UCSD-AML1 (cell line): ENCODE data around the gene ACTL8.

Source experiments
- DNase-seq: peaks from one replicate; lab custom pipeline; 2025; ENCODE audit not compliant: unreplicated experiment; lab: John Stamatoyannopoulos, UW

Gene ACTL8

DNA sequence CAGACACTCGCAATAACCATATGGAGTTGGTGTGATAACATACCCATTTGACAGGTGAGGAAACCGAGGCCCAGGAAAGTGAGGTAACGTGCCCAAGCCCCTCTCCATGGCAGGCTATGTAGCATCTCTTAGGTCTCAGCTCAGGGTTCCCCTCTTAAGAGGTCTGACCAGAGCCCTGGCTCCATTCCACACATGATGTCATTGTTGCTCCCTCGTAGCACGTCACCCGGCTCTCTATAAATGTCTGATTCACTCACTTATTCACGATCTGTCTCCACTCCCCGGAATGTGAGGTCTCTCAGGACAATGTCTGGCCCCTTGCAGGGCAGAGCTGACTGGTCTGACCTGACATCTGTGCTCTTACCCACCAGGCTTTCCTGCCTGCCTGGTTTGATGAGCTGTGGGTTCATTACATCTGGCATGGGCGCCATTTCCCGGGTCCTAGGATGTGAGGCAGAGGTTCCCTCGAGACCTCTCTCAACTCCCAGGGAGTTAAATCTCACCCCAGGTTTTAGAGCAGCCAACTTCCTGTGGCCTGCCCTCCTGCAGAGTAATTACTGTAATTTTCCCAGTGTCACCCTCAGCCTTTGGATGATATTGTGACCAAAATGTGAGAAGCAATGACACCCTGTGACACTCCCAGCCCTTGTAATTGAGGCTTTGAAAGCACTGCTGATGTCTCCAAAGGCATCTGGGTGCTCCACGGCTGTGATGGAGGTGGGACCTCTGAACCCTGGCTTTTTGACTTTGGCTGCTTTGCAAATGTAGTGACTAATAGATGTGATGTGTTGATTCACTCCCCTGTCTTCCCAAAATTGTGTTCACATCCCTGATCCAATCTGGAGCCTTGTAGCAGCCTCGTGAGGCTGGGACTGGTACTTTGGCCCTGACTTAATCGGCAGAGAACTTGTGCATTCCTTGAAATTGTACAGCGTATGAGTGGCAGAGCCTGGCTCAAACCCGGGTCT lies 10.6 kb downstream of the ACTL8 start:
- DNase-seq, result no peak

DNA sequence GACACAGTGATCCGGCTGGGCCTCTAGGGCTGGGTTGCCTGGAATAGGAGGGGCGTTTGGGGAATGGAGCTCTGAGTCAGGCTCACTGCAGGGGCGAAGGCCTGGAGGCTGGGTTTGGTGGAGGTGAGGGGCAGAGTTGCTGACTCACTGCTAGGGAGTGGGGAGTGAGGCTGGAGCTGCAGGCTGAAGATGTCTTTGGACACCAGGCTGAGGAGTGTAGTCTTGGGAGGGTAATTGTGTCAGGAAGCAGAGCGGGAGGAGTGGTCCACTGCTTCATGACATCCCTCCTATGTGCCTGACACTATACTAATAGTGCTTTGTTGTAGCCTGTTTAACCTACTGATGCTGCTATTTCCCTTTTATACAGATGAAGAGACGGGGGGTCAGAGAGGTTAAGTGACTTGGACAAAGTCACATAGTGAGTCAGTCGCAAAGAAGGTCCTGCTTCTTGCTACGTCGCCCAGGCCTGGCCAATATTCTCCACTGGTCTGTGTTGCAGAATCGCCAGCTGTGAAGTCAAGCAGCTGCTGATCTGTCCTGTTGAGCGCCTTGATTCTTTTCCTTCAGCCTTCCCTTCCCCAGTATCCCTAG lies 13.6 kb downstream of the ACTL8 start:
- no peak for DNase-seq

DNA sequence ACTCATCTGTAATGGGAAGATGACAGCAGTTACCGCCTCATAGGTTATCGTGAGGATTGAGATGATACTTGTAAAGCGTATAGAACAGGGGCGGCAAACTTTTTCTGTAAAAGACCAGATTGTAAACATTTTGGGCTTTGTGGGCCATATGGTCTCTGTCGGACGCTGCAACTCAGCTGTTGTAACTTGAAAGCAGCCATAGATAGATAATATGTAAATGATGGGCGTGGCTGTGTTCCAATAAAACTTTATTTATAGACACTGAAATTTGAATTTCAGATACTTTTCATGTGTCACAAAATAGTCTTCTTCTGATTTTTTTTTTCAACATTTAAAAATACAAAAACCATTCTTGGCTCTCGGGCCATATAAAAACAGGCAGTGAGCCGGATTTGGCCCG lies 15.8 kb downstream of the ACTL8 start:
- DNase-seq, result no peak

DNA sequence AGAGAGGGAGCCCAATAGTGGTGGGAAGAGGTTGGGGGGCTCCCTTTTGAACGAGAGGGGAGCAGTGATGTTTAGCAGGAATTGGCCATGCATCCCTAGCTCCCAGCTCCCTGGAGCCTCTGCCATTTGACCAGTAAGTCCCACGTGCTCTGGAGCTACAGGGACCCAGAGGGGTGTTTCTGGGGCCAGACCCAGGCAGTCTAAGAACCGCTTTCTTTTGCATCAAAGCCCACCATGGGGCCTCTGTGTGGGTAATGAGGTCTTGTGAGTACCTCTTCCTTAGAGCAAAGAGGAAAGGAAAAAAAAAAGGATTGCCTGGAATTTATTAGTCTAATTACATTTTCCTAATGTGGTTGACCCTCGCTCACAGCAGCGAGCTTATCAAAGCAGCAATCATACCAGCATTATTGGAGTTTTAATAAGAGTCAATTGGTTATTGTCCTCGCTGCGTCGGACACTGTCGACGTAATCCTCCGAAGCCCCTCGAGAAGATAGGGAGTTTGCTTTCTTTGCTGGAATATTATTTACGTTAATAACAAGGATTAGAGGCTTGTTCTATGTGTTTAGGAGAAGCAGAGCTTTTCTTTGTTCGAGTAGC lies 17.6 kb downstream of the ACTL8 start:
- DNase-seq, result no peak

DNA sequence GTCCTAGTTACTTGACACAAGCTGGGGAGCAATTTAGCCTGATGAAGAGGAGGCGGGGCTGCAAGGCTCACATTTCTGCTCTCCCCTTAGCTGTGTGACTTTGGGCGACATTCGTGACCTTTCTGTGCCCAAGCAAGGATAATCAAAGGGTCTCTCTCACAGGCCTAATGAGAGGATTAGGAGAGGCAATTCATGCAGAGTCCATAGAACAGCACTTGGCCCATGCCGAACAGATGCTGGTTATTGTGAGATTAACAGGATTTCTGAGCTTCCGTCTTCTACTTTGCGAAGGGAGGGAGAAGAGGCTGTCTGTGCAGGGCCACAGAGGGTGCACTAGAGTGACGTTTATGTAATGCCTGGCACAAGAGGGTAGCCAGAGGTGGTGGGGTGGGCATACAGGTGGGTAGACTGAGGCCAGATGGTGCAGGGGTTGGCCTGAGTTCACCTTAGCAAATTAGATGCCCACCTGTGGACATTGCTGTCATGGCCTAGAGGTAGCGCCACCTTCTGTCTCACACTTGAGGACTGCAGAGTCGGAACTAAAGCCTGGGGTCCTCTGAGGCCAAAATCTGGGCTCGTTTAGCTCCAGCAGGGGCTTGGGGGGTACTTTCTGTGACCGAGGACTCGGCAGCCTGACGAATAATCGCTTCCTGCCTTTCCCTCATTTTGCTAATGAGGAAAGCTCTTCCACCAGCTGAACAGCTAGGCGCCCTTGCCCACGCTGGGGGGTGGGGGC lies 18.6 kb downstream of the ACTL8 start:
- DNase-seq, result no peak

DNA sequence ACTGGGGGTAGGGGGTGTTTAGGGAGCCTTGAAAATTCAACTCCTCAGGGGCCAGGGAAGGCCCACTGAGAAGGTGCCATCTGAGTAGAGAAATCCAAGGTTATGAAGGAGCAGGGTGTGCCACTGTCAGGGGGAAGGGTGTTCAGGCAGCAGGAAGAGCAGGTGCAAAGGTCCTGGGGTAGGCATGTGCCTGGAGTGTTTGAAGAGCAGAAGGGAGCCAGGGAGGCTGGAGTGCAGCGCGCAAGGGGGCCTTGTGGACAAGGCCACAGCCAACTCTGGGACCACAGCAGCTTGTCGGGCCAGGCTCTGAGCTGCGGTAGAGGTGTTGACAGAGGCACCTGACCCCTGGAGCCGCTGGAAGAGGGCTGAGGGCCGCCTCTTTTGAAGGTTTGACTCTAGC lies 19.3 kb downstream of the ACTL8 start:
- no peak for DNase-seq

DNA sequence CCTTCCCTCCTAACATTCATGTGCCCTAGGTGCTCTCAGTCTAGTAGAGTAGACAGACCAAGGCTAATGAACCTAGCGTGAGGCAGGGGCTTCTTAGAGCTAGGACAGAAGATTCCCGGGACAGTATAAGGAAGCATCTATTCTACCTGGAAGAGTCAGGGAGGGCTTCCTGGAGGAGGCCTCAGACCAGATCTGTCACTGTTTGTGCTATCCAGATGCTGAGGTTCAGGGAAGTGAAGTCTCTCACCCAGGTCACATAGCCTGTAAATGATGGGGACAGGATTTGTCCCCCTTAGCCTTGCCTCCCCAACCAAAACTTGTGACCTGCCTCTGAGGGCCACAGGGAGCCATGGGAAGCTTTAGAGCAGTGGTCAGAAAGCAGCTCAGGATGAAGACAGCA lies 20.7 kb downstream of the ACTL8 start:
- DNase-seq, result no peak

DNA sequence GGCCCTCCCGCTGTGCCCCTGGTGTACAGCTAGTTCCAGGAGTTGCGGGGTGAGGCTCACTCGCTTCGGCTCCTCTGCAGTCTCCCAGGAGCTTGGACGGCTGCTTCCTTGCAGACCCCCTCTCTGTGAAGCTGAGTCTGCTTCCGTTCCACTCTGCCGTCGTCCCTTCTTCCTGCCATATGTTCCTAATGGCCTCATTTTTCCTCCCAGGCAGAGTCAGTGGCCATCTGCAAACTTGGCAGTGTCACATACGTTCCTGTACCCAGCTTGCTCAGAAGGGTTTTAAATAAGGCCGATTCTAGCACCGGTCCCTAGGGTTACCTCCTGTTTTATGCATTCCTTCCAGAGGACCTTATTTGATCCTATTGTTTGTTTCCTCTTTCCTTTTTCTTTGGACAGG lies 21.3 kb downstream of the ACTL8 start:
- no peak for DNase-seq

DNA sequence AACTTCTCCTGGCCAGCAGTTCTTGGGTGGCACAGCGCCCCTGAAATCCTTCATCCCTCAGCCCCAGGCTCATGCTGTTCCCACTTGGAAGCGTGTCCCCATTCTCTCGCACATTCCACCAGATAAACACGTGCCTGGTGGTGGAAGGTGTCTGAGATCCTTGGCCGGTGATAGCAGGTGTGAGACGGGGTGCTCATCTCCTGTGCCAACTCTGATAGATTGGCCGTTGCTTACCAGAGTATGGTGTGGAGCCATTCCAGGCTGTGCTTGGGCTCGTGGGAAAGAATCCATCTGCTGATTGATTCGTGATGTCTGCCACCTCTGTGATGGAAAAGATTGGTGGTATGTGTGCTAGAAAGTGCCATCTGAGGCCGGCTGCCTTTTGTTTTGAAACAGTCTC lies 22.2 kb downstream of the ACTL8 start:
- no peak for DNase-seq

DNA sequence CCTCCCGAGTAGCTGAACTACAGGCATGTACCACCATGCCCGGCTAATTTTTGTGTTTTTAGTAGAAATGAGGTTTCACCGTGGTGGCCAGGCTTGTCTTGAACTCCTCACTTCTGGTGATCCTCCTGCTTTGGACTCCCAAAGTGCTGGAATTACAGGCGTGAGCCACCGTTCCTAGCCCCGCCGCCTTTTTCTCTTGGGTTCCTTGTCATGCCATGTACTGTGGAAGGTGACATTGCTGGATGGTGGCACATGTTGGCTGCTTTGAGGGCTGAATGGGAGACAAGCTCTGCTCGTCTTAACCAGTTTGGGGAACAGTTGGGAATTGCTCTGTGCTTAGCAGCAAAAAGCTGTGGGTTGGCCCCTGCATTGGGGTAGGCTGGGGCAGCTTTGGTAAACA lies 22.7 kb downstream of the ACTL8 start:
- DNase-seq, result no peak

DNA sequence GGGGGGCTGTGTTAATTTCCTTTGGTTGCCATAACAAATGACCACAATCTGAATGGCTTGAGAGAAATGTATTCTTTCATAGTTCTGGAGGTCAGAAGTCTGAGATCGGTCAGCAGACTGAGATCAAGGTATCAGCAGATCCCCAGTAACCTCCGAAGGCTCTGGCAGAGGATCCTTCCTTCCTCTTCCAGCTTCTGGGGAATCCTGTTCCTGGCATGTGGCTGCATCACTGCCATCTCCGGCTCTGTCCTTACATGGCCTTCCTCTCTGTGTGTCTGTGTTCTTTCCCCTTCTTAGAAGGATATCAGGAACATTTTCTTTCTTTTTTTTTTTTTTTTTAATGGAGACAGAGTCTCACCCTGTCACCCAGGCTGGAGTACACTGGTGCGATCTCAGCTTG lies 25.8 kb downstream of the ACTL8 start:
- DNase-seq, result no peak

DNA sequence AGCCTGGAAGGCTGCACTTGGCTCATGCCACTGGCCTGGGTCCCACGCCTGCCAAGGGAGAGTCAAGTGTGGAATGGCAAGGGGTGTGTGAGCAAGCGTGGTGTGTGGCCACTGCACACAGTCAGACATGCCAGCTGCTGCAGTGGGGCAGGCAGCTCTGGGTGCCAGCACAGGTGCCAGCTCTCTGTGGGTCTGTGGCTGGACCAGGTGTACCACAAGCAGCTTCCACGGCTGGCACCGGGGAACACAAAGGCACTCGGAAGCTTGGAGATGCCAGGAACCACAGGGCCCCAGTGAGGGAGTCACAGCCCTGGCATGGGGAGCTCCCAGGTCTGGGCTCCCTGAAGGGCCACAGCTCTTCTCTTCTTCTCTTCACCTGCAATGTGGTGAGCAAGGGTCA lies 34.8 kb downstream of the ACTL8 start:
- no peak for DNase-seq

DNA sequence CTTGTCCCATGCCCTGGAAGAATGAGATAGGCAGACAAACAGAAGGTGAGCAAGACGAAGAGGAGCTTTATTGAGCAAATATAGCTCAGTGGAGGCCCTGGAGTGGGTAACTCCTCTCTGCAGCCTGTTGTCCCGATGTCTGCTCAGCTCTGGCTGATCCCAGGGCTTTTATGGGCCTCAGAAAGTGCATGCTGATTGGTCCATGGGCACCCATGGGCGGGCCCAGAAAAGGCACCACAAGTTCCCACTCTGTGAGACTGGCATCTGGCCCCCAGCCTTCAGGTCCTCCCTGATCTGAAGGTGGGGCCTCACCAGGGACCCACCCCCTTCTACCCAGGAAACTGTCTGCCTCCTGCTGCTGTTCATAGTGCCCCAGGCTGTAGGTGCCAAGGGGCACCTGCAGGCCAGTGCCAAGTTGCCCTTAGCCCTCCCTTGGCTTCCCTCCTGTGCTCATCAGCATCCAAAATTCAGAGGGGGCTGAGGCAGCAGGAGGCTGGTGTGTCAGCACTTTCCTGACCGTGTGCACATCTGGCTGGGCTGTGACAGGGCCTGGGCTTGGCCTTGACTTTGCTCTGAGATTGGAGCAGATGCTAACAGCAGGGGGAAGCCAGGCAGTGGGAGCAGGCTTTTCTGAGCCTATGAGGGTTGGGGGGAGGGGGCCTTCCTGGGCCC lies 35.4 kb downstream of the ACTL8 start:
- DNase-seq, result no peak

DNA sequence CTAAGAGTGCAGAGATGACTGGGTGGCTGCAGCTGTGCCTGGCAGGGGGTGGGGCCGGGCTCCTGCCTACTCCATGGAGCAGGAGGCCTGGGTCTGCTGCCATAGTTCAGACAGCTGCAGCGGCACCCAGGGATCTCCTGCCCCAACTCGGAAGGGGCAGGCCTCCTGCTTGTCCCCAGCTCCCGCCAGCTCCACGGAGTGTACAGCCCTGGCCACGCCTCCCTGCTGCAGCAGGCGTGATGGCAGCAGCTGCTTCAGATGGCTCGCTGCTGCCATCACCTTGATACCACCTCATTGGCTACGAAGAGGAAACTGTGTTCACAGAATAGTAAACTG lies 35.9 kb downstream of the ACTL8 start:
- DNase-seq, result no peak

DNA sequence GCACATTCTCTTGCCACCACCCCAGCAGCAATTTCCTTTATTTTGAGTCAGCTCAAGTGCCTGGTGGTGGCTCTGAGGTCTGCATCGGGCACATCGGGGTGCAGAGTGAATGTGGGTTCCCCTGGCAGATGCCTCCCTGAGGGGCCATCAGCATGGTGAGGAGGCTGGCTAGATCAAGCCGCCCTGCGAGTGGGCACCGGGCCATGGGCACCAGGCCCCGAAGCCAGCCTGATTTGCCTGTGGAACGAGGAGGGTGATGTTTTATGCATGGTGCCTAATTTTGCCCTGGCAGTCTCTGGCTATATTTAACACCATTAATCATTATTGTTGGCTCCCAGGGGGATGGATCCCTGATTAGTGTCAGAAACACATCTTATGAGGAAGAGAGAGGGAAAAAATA lies 36.3 kb downstream of the ACTL8 start:
- no peak for DNase-seq

DNA sequence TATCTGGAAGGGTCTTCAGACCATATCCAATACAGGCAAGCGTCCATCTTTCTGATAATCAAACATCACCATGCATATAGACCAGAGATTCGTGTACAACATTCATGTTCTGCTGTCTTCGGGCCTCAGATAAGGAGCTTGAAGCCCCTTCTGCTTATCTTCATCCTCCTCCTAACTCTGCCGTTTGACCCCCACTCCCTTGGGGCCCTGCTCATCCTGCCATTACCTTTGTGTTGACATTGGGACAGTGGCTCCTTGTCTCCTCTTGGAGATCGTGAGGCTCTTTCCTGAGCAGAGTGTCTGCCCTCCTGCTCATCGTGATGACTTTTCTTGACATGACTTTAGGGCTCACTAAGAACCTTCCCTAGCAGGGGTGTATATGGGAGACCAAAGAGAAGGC lies 37.3 kb downstream of the ACTL8 start:
- no peak for DNase-seq

DNA sequence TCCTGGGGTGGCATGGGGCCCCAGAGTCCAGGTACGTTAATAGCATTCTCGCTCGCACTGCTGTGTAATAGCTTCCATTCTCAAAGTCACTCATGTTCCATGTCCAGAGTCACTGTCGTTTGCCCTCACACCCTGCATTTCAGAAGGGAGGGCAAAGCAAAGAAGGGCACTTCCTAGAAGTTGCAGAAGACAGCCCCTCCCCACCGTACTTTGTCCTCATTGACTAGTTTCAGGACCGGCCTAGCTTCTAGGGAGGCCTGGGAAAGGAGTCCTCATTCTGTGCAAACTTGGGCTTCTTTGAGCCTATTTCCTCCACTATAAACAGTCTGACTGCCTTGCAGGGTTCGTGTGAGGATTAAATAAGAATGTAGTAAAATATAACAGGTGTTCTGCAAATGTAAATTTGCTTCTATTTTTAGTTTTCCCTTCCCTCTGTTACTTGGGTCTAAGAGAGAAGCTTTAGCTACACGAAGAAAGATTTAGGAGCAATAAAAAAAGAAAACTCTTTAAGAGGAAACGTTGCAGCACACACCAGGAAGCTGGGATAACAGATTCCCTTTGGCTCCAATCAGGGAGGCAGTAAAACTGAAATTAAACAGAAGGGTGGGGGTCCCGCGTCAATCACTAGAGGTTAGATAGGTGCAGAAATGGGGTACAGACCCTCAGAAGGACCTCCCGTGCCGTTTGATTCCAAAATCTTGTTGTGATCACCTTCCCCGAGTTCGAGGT lies 40.1 kb downstream of the ACTL8 start:
- no peak for DNase-seq

DNA sequence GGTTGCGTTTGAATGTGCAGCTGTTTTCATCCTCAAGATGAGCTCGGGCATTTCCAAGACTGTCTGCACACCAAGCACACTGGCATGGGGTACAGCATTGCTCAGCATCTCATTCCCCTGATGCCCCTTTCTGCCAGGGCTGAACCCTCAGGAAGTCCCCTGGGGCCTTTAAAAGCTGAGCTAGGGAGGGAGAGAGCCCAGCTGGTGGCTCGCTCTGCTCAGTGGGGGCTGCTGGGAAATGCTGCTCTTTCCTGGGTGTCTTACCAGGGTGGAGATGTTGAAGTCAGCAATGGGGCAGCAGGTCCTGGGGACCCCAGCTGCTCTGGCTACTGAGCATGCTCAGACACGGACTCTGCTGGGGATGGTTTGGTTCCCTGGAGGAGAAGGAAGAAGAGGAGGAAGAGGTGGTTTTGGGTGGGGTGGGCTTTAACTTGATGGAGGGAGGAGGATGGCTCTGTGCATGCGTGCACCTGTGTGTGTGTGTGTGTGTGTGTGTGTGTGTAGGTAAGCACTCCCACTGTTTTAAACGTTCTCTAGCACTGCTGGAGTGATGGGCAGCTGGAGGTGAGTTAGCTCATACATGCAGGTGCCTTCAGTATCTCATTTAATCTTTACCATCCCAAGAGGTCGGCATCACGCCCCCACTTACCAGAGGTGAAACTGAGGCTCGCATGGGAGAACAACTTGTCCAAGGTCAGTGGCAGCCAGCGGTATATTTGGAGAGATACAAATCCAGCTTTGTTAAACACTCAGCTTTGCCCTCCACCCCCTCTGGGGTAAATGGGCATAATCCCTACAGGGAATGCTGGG lies 40.9 kb downstream of the ACTL8 start:
- DNase-seq, result no peak

DNA sequence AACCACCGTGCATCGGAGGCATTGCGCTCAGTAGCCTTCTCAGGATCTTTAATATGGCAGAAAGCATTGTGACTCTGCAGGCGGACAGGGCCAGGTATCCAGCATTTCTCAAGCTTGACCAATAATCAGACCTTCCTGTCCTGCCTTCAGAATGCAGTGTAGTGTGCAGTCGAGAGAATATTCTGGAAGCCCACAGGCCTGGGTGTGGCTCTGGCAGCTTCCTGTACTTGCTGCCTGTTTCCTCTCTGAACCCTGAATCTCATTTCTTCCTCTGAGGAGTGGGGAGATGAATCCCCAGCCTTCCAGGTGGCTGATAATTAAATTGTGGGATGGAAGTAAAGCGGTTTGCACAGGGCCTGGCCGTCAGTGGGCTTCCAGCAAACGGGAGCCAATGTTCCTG lies 42.3 kb downstream of the ACTL8 start:
- DNase-seq, result no peak

DNA sequence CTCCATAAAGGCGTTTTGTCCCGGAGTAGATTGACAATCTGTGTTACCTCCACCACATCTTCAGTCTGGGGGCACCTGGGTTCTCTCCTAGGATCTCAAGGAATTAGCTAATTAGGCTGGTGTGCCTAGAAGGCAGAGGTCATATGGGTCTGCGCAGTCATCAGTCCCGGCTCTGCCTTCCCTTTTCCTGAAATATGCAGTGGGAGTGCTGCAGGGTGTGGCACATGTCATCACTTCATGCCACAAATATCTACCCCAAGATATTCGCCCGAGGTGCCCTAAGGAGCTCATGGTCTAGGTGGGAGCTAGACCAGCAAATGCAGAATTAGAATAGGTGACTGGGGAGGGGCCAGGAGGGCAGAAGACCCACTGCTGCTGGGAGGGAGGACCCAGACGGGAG lies 42.9 kb downstream of the ACTL8 start:
- DNase-seq, result no peak
